GM23338 (cell line): Measurements from ENCODE around the gene FOXP4. TPM values are rescaled to one million over a fixed set of nuclear protein-coding genes. Genes with fewer than 3 reads are reported as not detected.

Source experiments
- ATAC-seq: fragments of 200-7000 bp; cut with Tn5 transposase; 3 replicates; pipeline ENCODE4 v1.9.1; 2020
- DNase-seq: peaks from one replicate; pipeline ENCODE4 v3.0.0-alpha.2; 2015; ENCODE audit warnings: low spot score
- H2AFZ ChIP-seq: fragments of 200-600 bp; sonication (generic); 2 replicates; pipeline ENCODE4 v1.8.0; 2016; ENCODE audit warnings: antibody characterized with exemption, mild to moderate bottlenecking, moderate library complexity
- H3F3A ChIP-seq: fragments of 200-600 bp; sonication (generic); replicated peaks from 2 replicates; pipeline ENCODE4 v1.8.0; 2017; ENCODE audit warnings: antibody characterized with exemption, mixed run types, low read depth
- H3K27ac ChIP-seq: fragments of 200-600 bp; sonication (generic); 2 replicates; pipeline ENCODE4 v1.6.1; 2016; ENCODE audit warnings: low read depth
- H3K27me3 ChIP-seq: fragments of 200-600 bp; sonication (generic); 2 replicates; pipeline ENCODE4 v1.8.0; 2016; ENCODE audit warnings: mild to moderate bottlenecking, mixed run types, moderate library complexity; ENCODE audit not compliant: insufficient read depth
- H3K36me3 ChIP-seq: fragments of 200-600 bp; sonication (generic); 2 replicates; pipeline ENCODE4 v1.8.0; 2016; ENCODE audit warnings: mild to moderate bottlenecking; ENCODE audit not compliant: insufficient read depth
- H3K4me1 ChIP-seq: fragments of 200-600 bp; sonication (generic); 2 replicates; pipeline ENCODE4 v1.8.0; 2016; ENCODE audit warnings: mild to moderate bottlenecking, moderate library complexity; ENCODE audit not compliant: insufficient read depth
- H3K4me2 ChIP-seq: fragments of 200-600 bp; sonication (generic); 2 replicates; pipeline ENCODE4 v1.7.1; 2017; ENCODE audit warnings: mixed run types
- H3K4me3 ChIP-seq: fragments of 200-600 bp; sonication (generic); 2 replicates; pipeline ENCODE4 v1.6.1; 2016; ENCODE audit warnings: mixed run types
- H3K79me2 ChIP-seq: fragments of 200-600 bp; sonication (generic); replicated peaks from 2 replicates; pipeline ENCODE4 v1.8.0; 2017; ENCODE audit warnings: mild to moderate bottlenecking; ENCODE audit not compliant: insufficient read depth
- H3K9me2 ChIP-seq: fragments of 200-600 bp; sonication (generic); 2 replicates; pipeline ENCODE4 v1.8.0; 2017; ENCODE audit not compliant: insufficient read depth
- H4K20me1 ChIP-seq: fragments of 200-600 bp; sonication (generic); replicated peaks from 2 replicates; pipeline ENCODE4 v1.8.0; 2017; ENCODE audit warnings: mild to moderate bottlenecking; ENCODE audit not compliant: insufficient read depth
- H3K27ac Mint-ChIP-seq: 2 replicates; pipeline ENCODE4 v1.8.0; 2020; ENCODE audit warnings: inconsistent platforms, mild to moderate bottlenecking, moderate library complexity, mixed read lengths
- H3K27me3 Mint-ChIP-seq: 3 replicates; pipeline ENCODE4 v1.8.0; 2022; ENCODE audit warnings: low read depth, mild to moderate bottlenecking, moderate library complexity, mixed read lengths, inconsistent platforms; ENCODE audit not compliant: insufficient read depth, poor library complexity
- H3K36me3 Mint-ChIP-seq: 3 replicates; pipeline ENCODE4 v1.8.0; 2021; ENCODE audit warnings: low read depth, mild to moderate bottlenecking, inconsistent platforms, moderate library complexity, mixed read lengths
- H3K4me1 Mint-ChIP-seq: 3 replicates; pipeline ENCODE4 v1.8.0; 2020; ENCODE audit warnings: mild to moderate bottlenecking, inconsistent platforms, mixed read lengths
- H3K4me3 Mint-ChIP-seq: 3 replicates; pipeline ENCODE4 v1.8.0; 2021; ENCODE audit warnings: moderate library complexity, mild to moderate bottlenecking, inconsistent platforms, mixed read lengths
- H3K9me3 Mint-ChIP-seq: 3 replicates; pipeline ENCODE4 v1.8.0; 2020; ENCODE audit warnings: moderate library complexity, mild to moderate bottlenecking, inconsistent platforms, mixed read lengths
- CTCF ChIP-seq, 2 experiments: fragments of 200-600 bp in 1 of 2; sonication (generic) in 1 of 2; conservative IDR thresholded peaks; 2 replicates each; pipeline versions ENCODE4 v1.5.1 to v1.6.1; 2016 to 2017; ENCODE audit warnings: antibody characterized with exemption in 2 of 2, low read depth in 2 of 2, mild to moderate bottlenecking in 2 of 2, moderate library complexity in 1 of 2
- EZH2phosphoT487 ChIP-seq: fragments of 200-600 bp; sonication (generic); IDR thresholded peaks from one replicate; pipeline ENCODE4 v1.8.1; 2018; ENCODE audit warnings: antibody characterized with exemption; ENCODE audit not compliant: unreplicated experiment
- NANOG ChIP-seq: IDR thresholded peaks from 2 replicates; pipeline ENCODE4 v1.6.1; 2016; ENCODE audit warnings: antibody characterized with exemption, borderline replicate concordance
- POLR2AphosphoS5 ChIP-seq: IDR thresholded peaks from 2 replicates; pipeline ENCODE4 v1.6.1; 2016; ENCODE audit warnings: antibody characterized with exemption, low read depth
- polyA plus RNA-seq: library from polyadenylated mRNA; unstranded; fragments of >200 nt; fragmentation: Nextera tagmentation; extraction: Ambion mirVana; gene quantifications from 2 replicates; pipeline ENCODE4 v1.2.1, GENCODE V29; 2016
- total RNA-seq: library from RNA; depleted of rRNA; stranded (reverse); fragments of >200 nt; shearing (Covaris generic); gene quantifications from 2 replicates; pipeline ENCODE4 v1.2.3, GENCODE V29; 2014
- TF ChIP-seq, protein P1 (sequence below): IDR thresholded peaks from one replicate; pipeline ENCODE4 v1.6.1; 2018; ENCODE audit warnings: antibody characterized with exemption; ENCODE audit not compliant: unreplicated experiment
- TF ChIP-seq, protein P2 (sequence below): IDR thresholded peaks from 2 replicates; pipeline ENCODE4 v1.6.1; 2016; ENCODE audit warnings: antibody characterized with exemption

The FOXP4 gene
- total and polyA plus RNA-seq, 2 experiments from 2014 or later: 5.1 to 13.5 TPM

DNA sequence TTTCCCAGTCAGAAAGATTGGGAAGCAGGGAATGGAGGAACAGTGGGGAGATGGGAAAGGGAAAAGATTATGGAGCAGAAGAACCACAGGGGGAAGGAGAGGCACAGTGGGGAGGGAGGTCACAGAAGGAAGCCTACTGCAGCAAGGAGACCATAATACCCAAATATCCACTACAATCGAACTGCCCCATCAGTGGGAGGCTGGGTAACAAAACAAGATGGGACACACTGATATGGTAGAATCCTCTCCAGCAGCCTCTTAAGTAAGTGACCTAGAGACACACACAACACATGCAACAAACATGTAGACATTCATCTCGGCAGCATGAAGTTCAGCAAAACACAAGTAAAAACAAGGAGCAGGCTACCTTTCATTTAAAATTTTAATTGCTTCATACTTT, 4.8 kb upstream of the FOXP4 start:
- peaks cover 65% of the 10 kb centered on the region for H3K27me3 ChIP-seq
- H3K4me3 Mint-ChIP-seq: no peak overlapping the region
- peaks cover 31% of the 10 kb centered on the region for H3K27me3 Mint-ChIP-seq

More for the DNA sequence above, 4.8 kb upstream of the FOXP4 start:
- H2AFZ ChIP-seq: no peak overlapping the region
- Mint-ChIP-seq H3K9me3 (no peaks in the 10 kb centered on the region; the same call in 2 of the 3 replicates), H3K36me3 (no peaks in the 10 kb centered on the region), H3K27ac (no peak overlapping the region), H3K4me1 (peaks cover 35% of the 10 kb centered on the region)
- no peak overlapping the region for H3K4me3 ChIP-seq
- no peak overlapping the region for H3K27ac ChIP-seq
- ATAC-seq (no peak), DNase-seq (no peak)
- H3K9me2 ChIP-seq: no peaks in the 10 kb centered on the region
- H3K4me2 ChIP-seq: no peak overlapping the region
- no peaks in the 10 kb centered on the region; the same call in none of the 2 replicates for H4K20me1 ChIP-seq
- peaks cover 7% of the 10 kb centered on the region; the same call in 1 of the 2 replicates for H3K4me1 ChIP-seq
- 0 out of 2 replicates have a peak, but pooled peaks cover 2% of the 10 kb centered on the region for H3F3A ChIP-seq
- no peaks in the 10 kb centered on the region; the same call in 1 of the 2 replicates for H3K79me2 ChIP-seq
- no peaks in the 10 kb centered on the region for H3K36me3 ChIP-seq
- TF ChIP-seq NANOG: no peak
- no peak for TF ChIP-seq POLR2AphosphoS5
- TF ChIP-seq, protein P1, sequence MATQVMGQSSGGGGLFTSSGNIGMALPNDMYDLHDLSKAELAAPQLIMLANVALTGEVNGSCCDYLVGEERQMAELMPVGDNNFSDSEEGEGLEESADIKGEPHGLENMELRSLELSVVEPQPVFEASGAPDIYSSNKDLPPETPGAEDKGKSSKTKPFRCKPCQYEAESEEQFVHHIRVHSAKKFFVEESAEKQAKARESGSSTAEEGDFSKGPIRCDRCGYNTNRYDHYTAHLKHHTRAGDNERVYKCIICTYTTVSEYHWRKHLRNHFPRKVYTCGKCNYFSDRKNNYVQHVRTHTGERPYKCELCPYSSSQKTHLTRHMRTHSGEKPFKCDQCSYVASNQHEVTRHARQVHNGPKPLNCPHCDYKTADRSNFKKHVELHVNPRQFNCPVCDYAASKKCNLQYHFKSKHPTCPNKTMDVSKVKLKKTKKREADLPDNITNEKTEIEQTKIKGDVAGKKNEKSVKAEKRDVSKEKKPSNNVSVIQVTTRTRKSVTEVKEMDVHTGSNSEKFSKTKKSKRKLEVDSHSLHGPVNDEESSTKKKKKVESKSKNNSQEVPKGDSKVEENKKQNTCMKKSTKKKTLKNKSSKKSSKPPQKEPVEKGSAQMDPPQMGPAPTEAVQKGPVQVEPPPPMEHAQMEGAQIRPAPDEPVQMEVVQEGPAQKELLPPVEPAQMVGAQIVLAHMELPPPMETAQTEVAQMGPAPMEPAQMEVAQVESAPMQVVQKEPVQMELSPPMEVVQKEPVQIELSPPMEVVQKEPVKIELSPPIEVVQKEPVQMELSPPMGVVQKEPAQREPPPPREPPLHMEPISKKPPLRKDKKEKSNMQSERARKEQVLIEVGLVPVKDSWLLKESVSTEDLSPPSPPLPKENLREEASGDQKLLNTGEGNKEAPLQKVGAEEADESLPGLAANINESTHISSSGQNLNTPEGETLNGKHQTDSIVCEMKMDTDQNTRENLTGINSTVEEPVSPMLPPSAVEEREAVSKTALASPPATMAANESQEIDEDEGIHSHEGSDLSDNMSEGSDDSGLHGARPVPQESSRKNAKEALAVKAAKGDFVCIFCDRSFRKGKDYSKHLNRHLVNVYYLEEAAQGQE: no peak
- TF ChIP-seq CTCF (conservative IDR thresholded peaks at IDR 0.05; ENCODE audit: low read depth in 2 of 2): no peak
- TF ChIP-seq EZH2phosphoT487: no peak
- TF ChIP-seq, protein P2, sequence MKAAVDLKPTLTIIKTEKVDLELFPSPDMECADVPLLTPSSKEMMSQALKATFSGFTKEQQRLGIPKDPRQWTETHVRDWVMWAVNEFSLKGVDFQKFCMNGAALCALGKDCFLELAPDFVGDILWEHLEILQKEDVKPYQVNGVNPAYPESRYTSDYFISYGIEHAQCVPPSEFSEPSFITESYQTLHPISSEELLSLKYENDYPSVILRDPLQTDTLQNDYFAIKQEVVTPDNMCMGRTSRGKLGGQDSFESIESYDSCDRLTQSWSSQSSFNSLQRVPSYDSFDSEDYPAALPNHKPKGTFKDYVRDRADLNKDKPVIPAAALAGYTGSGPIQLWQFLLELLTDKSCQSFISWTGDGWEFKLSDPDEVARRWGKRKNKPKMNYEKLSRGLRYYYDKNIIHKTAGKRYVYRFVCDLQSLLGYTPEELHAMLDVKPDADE: no peak
